Neural cell (in vitro differentiated cells): ENCODE results near the gene AOAH. TPM values are rescaled to one million over a fixed set of nuclear protein-coding genes. Genes with fewer than 3 reads are reported as not detected.

Experiments
- H2AFZ ChIP-seq: fragments of 200-600, 300-800 bp; sonication (generic), shearing (Covaris generic); 2 replicates; pipeline ENCODE4 v1.6.0; 2014; ENCODE audit warnings: low read depth, mild to moderate bottlenecking, antibody characterized with exemption, low read length, moderate library complexity
- H3F3A ChIP-seq: fragments of 200-600 bp; shearing (Covaris generic); 2 replicates; pipeline ENCODE4 v1.6.1; 2016; ENCODE audit warnings: mild to moderate bottlenecking, moderate library complexity, mixed read lengths, antibody characterized with exemption, low read length; ENCODE audit not compliant: insufficient read depth, poor library complexity, severe bottlenecking
- H3K27ac ChIP-seq: fragments of 200-600, 300-800 bp; sonication (generic), shearing (Covaris generic); 2 replicates; pipeline ENCODE4 v1.5.1; 2014; ENCODE audit warnings: mild to moderate bottlenecking, low read length, moderate library complexity
- H3K27me3 ChIP-seq: fragments of 300-800, 200-600 bp; sonication (generic), shearing (Covaris generic); 2 replicates; pipeline ENCODE4 v1.6.0; 2014; ENCODE audit warnings: mild to moderate bottlenecking, low read depth, low read length, moderate library complexity; ENCODE audit not compliant: insufficient read depth
- H3K36me3 ChIP-seq: fragments of 300-800, 200-600 bp; sonication (generic), shearing (Covaris generic); 2 replicates; pipeline ENCODE4 v1.5.1; 2014; ENCODE audit warnings: mild to moderate bottlenecking, antibody characterized with exemption, low read length, moderate library complexity; ENCODE audit not compliant: insufficient read depth
- H3K4me2 ChIP-seq: fragments of 300-800, 200-600 bp; sonication (generic), shearing (Covaris generic); 2 replicates; pipeline ENCODE4 v1.6.0; 2014; ENCODE audit warnings: mild to moderate bottlenecking, low read length
- H3K4me3 ChIP-seq: fragments of 300-800, 200-600 bp; sonication (generic), shearing (Covaris generic); 2 replicates; pipeline ENCODE4 v1.5.1; 2014; ENCODE audit warnings: mild to moderate bottlenecking, low read length, moderate library complexity
- H3K79me2 ChIP-seq: fragments of 200-600 bp; shearing (Covaris generic); replicated peaks from 2 replicates; pipeline ENCODE4 v1.6.0; 2014; ENCODE audit warnings: mild to moderate bottlenecking, low read length, moderate library complexity; ENCODE audit not compliant: insufficient read depth
- H3K9ac ChIP-seq: fragments of 300-800, 200-600 bp; sonication (generic), shearing (Covaris generic); 2 replicates; pipeline ENCODE4 v1.6.1; 2016; ENCODE audit warnings: mild to moderate bottlenecking, low read length, mixed read lengths
- H3K9me2 ChIP-seq: fragments of 200-600 bp; shearing (Covaris generic); 2 replicates; pipeline ENCODE4 v1.6.1; 2016; ENCODE audit warnings: mild to moderate bottlenecking, low read length, mixed read lengths; ENCODE audit not compliant: insufficient read depth
- H3K9me3 ChIP-seq: fragments of 200-600, 300-800 bp; sonication (generic), shearing (Covaris generic); 2 replicates; pipeline ENCODE4 v1.6.1; 2016; ENCODE audit warnings: mild to moderate bottlenecking, mixed run types, low read length, moderate library complexity, mixed read lengths
- H4K20me1 ChIP-seq: fragments of 200-600 bp; shearing (Covaris generic); 2 replicates; pipeline ENCODE4 v1.6.1; 2016; ENCODE audit warnings: mild to moderate bottlenecking, mixed run types; ENCODE audit not compliant: insufficient read depth
- EP300 ChIP-seq: fragments of 450-650 bp; conservative IDR thresholded peaks from 2 replicates; pipeline ENCODE4 v1.6.1; 2014; ENCODE audit warnings: antibody characterized with exemption, mild to moderate bottlenecking, moderate library complexity; ENCODE audit not compliant: poor library complexity, severe bottlenecking
- EZH2 ChIP-seq: fragments of 200-600, 300-800 bp; shearing (Covaris generic), sonication (generic); IDR thresholded peaks from 2 replicates; pipeline ENCODE4 v1.6.1; 2014; ENCODE audit warnings: antibody characterized with exemption, low read length, borderline replicate concordance, mild to moderate bottlenecking; ENCODE audit not compliant: insufficient read depth, poor library complexity, severe bottlenecking
- MXI1 ChIP-seq: fragments of 450-650 bp; conservative IDR thresholded peaks from 2 replicates; pipeline ENCODE4 v1.6.1; 2014; ENCODE audit warnings: antibody characterized with exemption, mild to moderate bottlenecking; ENCODE audit not compliant: poor library complexity, severe bottlenecking
- POLR2AphosphoS5 ChIP-seq: IDR thresholded peaks from 2 replicates; pipeline ENCODE4 v1.6.1; 2012
- RAD21 ChIP-seq: fragments of 450-650 bp; conservative IDR thresholded peaks from 2 replicates; pipeline ENCODE4 v1.6.1; 2014; ENCODE audit warnings: antibody characterized with exemption, mild to moderate bottlenecking, moderate library complexity
- SMC3 ChIP-seq: fragments of 450-650 bp; conservative IDR thresholded peaks from 2 replicates; pipeline ENCODE4 v1.6.1; 2014; ENCODE audit warnings: antibody characterized with exemption, mild to moderate bottlenecking, moderate library complexity; ENCODE audit not compliant: poor library complexity
- TAF1 ChIP-seq: IDR thresholded peaks from 2 replicates; pipeline ENCODE4 v1.6.1; 2012; ENCODE audit warnings: low read depth
- polyA plus RNA-seq: library from polyadenylated mRNA; depleted of rRNA; stranded (reverse); fragments of >200 nt; gene quantifications from 2 replicates; pipeline ENCODE4 v1.2.3, GENCODE V29; 2014
- TF ChIP-seq, protein P1 (sequence below): IDR thresholded peaks from 2 replicates; pipeline ENCODE4 v1.6.1; 2012; ENCODE audit warnings: borderline replicate concordance
- TF ChIP-seq, protein P2 (sequence below): fragments of 450-650 bp; IDR thresholded peaks from 2 replicates; pipeline ENCODE4 v1.5.1; 2014; ENCODE audit warnings: antibody characterized with exemption, mild to moderate bottlenecking, moderate library complexity; ENCODE audit not compliant: poor library complexity, severe bottlenecking

AOAH gene
- polyA plus RNA-seq, 1 donor from 2014 or later: 4.3 TPM

DNA sequence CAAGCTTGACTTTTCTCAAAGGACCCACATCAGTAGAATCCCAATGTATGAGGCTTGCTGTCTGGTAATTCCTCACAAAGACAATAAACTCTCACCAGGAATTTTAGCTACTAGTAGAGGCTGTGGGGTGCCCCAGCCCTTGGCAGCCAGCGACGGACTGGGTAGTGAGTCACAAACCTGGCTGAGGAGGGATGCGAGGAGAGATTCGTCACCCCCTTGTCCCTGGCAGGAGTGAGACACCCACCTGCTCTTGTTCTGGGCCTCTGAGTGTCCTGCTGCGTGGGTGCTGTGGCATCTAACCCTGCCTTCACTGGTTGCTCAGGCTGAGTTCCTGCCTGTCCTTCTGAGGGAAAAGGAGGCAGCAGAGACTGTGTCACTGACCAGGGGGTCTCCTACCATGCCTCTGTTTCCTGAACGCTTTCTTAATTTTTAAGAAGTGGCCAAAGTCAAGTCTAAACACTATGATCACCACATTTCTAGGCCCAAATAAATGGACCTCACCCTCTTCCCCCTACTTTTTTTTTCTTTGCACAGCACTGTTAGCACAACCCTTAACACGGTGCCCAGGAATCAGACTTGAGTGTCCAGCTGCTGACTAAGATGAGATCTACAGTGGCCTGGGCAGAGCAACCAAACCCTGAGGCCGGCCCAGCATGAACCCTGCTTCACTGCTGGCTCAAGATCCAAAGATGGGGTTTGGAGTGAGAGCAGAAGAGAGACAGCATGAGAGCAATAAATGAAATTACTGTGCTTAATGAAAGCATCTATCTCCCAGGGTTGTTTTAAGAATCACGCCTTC is 188.2 kb downstream of the AOAH start:
- no peaks in the 10 kb centered on the region for H3K36me3 ChIP-seq
- no peak overlapping the region for H3K4me3 ChIP-seq
- no peak overlapping the region for H2AFZ ChIP-seq
- H3K9me2 ChIP-seq: no peaks in the 10 kb centered on the region
- no peaks in the 10 kb centered on the region for H3K27me3 ChIP-seq
- no peak overlapping the region for H3K4me2 ChIP-seq
- H3F3A ChIP-seq: no peaks in the 10 kb centered on the region
- no peaks in the 10 kb centered on the region for H3K79me2 ChIP-seq
- no peaks in the 10 kb centered on the region for H3K9me3 ChIP-seq
- no peaks in the 10 kb centered on the region for H4K20me1 ChIP-seq
- H3K9ac ChIP-seq: no peak overlapping the region
- TF ChIP-seq MXI1 (no peak), POLR2AphosphoS5 (no peak), TAF1 (no peak), RAD21 (no peak), SMC3 (no peak), EZH2 (no peak), EP300 (no peak)
- TF ChIP-seq, protein P1, sequence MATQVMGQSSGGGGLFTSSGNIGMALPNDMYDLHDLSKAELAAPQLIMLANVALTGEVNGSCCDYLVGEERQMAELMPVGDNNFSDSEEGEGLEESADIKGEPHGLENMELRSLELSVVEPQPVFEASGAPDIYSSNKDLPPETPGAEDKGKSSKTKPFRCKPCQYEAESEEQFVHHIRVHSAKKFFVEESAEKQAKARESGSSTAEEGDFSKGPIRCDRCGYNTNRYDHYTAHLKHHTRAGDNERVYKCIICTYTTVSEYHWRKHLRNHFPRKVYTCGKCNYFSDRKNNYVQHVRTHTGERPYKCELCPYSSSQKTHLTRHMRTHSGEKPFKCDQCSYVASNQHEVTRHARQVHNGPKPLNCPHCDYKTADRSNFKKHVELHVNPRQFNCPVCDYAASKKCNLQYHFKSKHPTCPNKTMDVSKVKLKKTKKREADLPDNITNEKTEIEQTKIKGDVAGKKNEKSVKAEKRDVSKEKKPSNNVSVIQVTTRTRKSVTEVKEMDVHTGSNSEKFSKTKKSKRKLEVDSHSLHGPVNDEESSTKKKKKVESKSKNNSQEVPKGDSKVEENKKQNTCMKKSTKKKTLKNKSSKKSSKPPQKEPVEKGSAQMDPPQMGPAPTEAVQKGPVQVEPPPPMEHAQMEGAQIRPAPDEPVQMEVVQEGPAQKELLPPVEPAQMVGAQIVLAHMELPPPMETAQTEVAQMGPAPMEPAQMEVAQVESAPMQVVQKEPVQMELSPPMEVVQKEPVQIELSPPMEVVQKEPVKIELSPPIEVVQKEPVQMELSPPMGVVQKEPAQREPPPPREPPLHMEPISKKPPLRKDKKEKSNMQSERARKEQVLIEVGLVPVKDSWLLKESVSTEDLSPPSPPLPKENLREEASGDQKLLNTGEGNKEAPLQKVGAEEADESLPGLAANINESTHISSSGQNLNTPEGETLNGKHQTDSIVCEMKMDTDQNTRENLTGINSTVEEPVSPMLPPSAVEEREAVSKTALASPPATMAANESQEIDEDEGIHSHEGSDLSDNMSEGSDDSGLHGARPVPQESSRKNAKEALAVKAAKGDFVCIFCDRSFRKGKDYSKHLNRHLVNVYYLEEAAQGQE: no peak
- TF ChIP-seq, protein P2, sequence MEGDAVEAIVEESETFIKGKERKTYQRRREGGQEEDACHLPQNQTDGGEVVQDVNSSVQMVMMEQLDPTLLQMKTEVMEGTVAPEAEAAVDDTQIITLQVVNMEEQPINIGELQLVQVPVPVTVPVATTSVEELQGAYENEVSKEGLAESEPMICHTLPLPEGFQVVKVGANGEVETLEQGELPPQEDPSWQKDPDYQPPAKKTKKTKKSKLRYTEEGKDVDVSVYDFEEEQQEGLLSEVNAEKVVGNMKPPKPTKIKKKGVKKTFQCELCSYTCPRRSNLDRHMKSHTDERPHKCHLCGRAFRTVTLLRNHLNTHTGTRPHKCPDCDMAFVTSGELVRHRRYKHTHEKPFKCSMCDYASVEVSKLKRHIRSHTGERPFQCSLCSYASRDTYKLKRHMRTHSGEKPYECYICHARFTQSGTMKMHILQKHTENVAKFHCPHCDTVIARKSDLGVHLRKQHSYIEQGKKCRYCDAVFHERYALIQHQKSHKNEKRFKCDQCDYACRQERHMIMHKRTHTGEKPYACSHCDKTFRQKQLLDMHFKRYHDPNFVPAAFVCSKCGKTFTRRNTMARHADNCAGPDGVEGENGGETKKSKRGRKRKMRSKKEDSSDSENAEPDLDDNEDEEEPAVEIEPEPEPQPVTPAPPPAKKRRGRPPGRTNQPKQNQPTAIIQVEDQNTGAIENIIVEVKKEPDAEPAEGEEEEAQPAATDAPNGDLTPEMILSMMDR: no peak
- H3K27ac ChIP-seq: no peak overlapping the region

DNA sequence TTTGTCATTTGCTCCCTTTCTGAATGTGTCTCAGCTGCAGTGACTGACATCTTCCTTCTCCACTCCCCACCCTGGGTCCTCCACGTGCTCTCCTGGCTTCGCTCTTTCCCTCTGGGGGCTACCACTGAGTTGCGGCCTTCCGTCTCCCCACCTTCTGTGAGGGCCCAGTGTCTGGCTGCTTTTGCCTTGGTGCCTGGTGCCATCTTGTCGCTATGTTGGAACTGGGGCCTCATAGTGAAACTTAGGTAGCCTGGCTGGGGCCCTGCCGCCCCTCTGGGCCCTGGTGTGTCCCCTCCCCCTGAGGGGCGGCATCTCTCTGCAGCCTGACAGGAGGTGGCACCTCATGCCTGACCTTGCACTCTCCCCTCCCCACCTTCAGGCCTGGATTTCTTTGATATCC is 190.6 kb downstream of the AOAH start:
- Histone ChIP-seq H3K9ac (no peak overlapping the region), H3K27me3 (no peaks in the 10 kb centered on the region), H2AFZ (no peak overlapping the region), H3K4me3 (no peak overlapping the region), H3K4me2 (no peak overlapping the region), H4K20me1 (no peaks in the 10 kb centered on the region), H3K36me3 (no peaks in the 10 kb centered on the region), H3K9me2 (no peaks in the 10 kb centered on the region), H3F3A (no peaks in the 10 kb centered on the region), H3K27ac (no peak overlapping the region), H3K79me2 (no peaks in the 10 kb centered on the region), H3K9me3 (no peaks in the 10 kb centered on the region)
- TF ChIP-seq SMC3 (no peak), TAF1 (no peak), EZH2 (no peak), RAD21 (no peak), EP300 (no peak), MXI1 (no peak), POLR2AphosphoS5 (no peak)
- TF ChIP-seq, protein P1: no peak
- TF ChIP-seq, protein P2: no peak
